Iris pigment epithelial cell (primary cell): ENCODE measurements around the gene AUNIP.
A peak's percentile ranks its signal among the peaks of the same experiment; 100 is the strongest.

ENCODE experiments used
- DNase-seq: peaks from one replicate; pipeline ENCODE4 v3.0.0-alpha.2; 2011; ENCODE audit warnings: low read depth

Gene AUNIP

DNA sequence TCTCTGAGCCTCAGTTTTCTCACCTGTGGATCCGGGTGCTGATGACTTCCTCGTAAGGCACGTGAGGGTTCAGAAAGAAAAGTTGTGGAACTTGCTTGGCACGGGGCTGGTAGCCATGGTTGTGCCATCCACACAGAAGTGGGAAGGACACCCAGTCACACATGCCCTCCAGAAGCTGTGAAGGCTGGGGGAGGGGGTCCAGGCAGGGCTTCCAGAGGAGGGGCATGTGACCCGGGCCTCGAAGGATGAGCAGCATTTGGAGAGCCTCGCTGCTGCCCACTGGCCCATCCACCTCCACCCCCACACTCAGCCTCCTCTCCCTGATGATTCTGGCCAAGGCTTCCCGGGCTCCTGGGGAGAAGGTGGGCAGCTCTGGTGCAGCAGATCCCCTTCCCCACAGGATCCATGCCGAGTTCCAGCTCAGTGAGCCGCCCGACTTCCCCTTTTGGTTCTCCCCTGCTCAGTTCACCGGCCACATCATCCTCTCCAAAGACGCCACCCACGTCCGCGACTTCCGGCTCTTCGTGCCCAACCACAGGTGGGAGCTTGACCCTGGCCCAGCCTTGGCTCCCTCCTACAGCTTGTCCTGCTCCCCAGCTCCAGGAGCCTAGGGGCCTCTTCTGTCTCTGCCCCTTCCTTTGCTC lies 49.9 kb downstream of the AUNIP start:
- DNase-seq: no peak

DNA sequence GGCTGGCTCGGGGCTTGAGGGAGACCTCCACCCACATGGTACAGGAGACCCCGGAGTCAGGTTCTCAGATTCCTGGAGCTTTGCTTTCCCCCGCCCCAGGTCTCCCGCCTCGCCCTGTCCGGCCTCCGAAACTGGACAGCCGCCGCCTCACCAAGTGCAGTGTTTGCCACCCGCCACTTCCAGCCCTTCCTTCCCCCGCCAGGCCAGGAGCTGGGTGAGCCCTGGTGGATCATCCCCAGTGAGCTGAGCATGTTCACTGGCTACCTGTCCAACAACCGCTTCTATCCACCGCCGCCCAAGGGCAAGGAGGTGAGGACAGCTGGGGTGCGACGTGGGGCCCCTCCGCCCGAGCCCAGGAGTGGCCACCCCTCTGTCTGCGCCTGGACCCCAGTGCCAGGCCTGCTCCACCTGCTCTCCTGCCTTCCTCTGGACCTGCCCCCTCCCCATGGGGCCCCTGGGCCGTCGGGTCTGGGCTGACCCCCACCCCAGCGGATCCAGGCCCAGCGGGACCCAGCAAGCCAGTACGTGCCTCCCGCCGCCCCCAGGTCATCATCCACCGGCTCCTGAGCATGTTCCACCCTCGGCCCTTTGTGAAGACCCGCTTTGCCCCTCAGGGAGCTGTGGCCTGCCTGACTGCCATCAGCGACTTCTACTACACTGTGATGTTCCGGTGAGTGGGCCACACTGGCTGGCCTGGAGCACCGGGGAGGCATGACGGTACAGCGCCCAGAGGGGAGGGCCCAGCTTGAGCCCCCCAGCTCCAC lies 50.6 kb downstream of the AUNIP start:
- DNase-seq: no peak

- no peak for DNase-seq
Measured at GRCh38 chr1:25807480-25808390, 51.5 kb downstream of the AUNIP start.

DNA sequence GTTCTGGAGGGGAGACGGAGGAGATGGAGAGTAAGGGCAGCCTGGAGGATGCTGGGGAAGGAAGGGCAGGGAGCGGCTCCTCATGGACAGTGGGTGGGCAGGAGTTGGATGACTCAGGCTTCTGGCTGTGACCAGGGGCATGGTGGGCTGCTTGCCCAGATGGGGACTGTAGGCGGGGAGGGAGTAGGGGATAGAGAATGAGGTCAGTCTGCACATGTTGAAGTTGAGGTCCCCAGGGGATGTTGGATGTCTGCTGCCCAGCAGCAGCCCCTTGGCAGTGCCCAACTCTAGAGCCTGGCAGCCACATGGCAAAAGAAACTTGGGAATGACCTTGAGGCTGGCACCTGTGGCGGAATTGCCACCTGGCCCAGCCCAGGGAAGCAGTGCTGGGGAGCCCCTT lies 52.8 kb downstream of the AUNIP start:
- no peak for DNase-seq

DNA sequence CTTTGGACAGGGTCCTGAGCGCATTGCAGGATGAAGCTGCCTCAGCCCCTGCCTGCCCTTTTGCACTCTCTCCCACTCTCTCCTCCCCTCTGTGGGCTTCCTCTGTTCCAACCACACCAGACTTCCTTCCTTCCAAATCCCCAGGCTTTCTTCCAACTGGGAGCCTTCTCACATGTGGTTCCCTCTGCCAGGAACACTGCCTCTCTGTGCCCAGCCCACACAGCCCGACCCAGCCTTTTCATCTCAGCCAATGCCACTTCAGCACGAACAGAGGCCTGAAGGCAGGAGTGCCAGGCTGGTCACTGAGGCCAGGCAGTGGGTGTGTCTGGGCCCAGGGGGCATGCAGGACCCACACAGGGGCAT lies 53.4 kb downstream of the AUNIP start:
- DNase-seq: no peak

- no peak for DNase-seq
Measured at GRCh38 chr1:25804964-25805862, 54.0 kb downstream of the AUNIP start.

DNA sequence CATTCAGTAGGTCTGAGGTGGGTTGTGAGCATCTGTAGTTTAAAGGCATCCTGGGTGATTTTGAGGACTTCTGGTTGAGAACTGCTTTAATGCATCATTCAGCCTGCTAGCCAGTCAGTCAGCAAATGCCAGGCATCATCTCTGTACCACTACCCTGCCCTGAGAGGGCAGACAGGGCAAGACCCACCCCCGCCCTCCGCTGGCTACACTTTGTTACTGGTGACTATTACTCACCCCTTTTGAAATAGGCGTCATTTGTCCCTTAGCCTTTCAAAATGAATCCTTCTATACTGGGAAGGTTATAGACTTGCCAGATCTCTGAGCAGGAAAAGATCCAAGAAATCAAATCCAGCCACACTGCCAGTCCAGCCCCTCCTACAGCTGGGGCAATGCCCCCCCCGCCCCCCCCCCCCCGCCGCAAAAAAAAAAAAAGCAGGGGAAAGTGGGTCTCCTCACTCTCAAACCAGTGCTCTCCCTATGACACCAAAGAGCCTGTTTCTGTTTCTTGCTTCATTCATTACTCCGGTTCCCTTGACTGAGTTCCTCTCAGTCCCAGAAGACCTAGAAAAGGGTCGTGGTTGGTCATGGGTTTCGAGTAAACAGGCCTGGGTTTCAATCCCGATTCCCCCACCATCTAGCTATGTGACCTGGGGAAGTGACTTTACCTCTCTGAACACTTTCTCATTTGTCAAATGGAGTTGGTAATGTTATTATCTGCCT lies 54.9 kb downstream of the AUNIP start:
- peak; percentile 29 for DNase-seq

GRCh38 chr1:25803368-25803767 lies 55.9 kb downstream of the AUNIP start:
- DNase-seq: no peak

DNA sequence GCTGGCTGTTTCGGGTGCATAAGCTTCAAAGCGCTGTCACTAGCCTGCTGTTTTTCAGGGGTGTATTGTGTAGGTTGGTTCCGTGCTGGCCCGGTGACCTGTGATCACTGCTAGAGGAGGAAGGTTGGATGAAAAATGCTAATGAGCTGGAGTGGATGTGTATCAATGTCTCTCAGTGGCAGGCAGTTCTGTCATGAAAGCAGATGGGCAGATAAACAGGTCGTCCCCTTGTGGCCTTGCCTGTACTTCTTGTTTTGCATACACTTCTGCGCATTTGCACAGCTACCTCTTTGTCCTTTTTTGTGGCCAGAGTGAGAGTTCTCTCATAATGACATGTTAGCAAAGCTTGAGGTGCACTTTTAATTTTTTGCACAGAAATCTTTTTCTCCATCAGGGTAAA lies 56.3 kb downstream of the AUNIP start:
- DNase-seq: no peak

GRCh38 chr1:25800703-25801377 lies 58.4 kb downstream of the AUNIP start:
- no peak for DNase-seq

DNA sequence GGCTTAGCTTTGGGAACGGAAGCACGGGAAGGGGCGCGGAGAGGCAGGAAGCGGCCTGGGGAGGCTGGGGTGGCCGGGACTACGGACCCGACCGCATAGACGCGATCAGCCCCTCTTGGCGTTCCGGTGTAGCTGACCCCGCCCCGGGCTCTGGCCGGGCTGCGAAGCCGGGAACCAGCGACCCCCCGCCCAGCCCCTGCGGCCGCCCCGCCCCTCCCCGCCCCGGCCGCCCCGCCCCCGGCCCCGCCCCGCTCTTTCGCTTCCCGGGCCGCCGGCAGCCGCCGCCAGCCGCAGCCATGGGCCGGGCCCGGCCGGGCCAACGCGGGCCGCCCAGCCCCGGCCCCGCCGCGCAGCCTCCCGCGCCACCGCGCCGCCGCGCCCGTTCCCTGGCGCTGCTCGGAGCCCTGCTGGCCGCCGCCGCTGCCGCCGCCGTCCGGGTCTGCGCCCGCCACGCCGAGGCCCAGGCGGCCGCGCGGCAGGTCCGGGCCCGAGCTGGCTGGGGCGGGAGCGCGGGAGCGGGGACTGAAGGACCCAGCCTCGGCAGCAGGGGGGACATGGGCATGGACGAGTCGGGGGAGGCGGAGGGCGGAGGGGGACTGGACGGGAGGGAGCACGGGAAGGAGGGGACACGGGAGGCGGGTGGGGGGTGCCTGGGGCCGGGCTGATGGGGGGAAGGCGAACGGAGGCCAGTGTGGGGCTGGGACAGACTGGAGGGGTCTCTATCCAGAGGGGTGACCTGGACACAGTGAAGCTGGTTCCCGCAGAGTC lies 59.1 kb downstream of the AUNIP start, which contains the start of gene SELENON:
SELENON (plus strand) TSS at position 259 of the 768 bp plus-strand sequence; CDS start at position 297, 38 bp downstream.
- peak; percentile 27 for DNase-seq

DNA sequence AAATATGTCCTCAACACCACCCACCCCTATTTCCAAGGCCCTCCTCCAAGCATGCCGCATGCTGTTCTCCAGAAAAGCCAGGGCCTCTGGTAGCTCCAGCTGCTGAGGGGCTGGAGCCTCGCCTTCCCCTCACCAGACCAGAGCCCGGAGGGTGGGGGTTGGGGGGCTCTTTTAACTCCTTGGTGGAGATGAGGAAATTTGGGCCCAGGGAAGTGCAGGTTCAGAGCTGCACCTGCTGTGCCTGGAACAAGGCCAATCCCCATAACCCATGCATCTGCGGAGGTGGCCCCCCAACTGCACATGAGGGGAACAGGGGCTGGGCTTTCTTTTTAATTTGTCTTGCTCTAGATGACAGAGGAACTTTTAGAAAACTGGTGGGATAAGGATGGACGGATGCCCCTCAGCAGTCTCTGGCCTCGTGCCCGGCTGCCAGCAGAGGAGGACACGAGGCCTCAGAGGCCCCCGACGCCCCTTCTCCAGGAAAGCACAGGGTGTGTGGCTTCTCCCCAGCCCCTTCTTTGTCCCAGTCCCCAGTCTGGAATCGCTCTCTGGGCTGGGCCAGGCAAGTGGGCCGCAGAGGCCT lies 59.8 kb downstream of the AUNIP start:
- DNase-seq: no peak

DNA sequence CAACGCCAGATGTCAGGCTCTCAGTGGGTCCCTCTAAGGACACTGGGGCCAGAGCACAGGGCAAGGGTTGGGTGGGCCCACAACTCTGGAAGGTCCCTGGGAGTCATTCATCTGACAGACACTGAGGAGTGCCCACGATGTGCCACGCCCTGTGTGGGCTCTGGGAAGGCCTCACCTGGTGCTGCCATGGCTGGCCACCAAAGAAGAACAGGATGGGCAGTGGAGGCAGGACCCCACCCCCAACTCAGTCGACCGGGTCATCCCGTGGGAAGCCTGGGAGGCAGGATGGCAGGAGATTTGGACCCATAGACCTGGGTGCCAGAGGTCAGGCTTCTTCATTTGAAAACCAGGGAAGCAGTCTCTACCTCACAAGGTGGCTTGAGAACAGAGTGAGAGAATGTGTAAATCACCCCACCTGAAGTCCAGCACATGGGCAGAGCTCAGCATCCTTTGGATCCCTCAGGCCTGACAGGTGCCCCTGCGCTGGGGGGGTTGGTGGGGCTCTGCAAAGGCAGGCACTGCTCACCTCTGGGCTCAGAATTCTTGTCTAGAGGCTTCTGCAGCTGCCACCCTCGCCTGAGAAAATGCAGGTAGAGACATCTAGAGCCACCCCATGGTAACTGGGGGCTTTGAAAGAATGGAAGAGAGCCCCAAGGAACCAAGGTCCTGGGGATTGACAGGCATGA lies 60.4 kb downstream of the AUNIP start:
- no peak for DNase-seq

DNA sequence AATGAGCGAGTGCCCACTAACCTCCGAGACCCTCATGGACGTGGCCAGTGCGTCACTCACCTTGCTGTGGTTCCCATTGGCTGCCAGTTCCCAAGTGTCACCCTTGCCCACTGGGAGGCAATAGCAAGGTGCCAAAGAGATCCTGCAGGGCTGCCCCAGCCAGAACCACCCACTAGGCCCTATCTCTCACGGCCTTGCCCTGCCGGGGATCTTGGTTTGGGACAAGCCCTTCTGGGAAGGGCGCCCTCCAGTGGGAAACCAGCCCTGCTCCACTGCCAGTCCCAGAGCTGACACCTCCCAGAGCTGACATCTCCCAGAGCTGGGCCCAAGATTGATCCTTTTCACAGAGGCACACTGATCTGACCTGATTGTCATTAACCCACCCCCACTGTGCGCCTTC lies 61.3 kb downstream of the AUNIP start:
- DNase-seq: peak; percentile 25

DNA sequence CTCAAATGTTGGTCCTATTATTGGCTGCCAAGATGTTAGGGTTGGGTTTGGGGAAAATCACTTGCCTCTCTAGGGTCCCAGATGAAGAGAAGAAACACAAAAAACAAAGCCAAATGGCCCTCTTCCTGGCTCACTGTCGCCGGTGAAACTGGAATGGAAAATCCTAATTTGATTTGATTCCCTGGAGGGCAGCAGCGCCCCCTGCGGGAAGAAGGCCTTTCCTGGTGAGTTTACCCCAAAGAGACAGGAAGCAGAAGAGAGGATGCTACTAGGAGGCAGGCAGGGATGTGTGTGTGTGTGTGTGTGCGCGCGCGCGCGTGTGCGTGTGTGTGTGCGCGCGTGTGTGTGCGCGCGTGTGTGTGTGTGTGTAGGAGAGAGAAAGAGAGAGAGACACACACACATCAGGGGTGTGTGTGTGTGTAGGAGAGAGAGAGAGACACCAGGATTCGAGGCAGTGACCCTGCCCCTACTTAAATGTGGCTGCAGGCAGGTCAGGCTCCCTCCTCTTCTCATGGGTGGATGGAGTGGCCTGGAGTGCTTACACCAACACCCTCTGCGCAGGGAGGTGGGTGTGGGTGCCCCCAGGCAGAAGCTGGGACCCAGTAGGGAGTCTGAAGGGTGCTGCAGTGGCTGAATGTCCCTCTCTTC lies 62.3 kb downstream of the AUNIP start:
- peak; percentile 71 for DNase-seq

DNA sequence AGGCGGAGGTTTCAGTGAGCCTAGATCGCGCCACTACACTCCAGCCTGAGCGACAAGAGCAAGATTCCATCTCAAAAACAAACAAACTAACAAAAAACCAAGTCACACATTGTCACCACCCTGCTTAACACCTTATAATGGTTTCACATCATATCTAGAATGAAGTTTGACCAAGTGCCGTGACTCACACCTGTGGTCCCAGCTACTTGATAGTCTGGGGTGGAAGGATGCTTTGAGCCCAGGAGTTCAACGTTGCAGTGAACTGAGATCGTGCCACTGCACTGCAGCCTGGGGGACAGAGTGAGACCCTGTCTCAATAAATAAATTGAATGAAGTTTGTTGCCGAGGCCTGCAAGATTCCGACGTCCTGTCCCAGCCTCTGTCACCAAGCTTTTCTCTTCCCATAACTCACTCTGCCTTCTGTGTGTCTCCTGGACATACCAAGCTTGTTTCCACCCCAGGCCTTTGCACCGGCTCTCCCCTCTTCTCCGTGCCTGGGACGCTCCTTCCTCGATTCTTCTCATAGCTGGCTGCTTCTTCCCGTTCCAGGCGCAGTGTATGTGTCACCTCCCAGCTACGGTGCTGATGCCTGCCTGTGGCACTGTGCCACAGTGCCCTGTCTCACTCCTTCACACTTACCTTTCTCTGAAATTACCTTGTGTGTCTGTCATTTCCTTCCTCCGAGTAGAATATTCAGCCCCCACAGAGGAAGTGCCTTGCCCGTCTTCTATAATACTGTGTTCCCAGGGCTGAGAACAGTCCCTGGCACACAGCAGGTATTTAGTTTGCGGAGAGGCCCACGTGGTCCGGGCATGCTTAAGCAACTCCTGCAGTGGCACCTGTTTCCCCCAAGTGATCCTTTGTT lies 63.1 kb downstream of the AUNIP start:
- no peak for DNase-seq

DNA sequence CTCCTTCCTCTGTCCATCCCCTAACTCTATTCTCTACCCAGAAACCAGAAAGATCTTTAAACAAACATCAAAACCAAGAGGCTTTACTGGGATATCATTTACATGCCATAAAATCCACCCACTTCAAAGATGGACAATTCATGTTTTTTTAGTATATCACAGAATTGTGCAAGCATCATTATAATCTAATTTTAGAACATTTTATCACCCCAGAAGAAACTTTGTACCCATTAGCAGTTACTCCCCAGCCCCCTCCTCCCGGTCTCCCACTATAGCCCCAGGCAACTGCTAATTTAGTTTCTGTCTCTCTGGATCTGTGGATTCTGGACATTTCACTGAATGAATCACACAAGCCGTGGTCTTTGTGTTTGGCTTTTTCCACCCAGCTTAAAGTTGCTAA lies 64.0 kb downstream of the AUNIP start:
- no peak for DNase-seq
